Activated CD8-positive, alpha-beta memory T cell treated with anti-CD3 and anti-CD28 coated beads for 48 hours (primary cell): ENCODE data around the gene TSPAN18.

Experiments used
- DNase-seq, 3 experiments: peaks; one replicate each; pipeline ENCODE4 v3.0.0-alpha.2; 2020; ENCODE audit warnings: low read depth in 2 of 3, low spot score in 2 of 3

Gene TSPAN18

GRCh38 chr11:44973632-44974401 is 247.1 kb downstream of the TSPAN18 start:
- no peak for DNase-seq

- no peak for DNase-seq
These were observed 247.7 kb downstream of the TSPAN18 start for GRCh38 chr11:44974402-44975000.

- no peak for DNase-seq
These were observed 249.8 kb downstream of the TSPAN18 start for GRCh38 chr11:44976576-44976975.

- no peak for DNase-seq
These were observed 250.8 kb downstream of the TSPAN18 start for GRCh38 chr11:44977493-44977984.

- no peak for DNase-seq
These were observed 251.7 kb downstream of the TSPAN18 start for GRCh38 chr11:44978274-44978960.

- DNase-seq: no peak
These were observed 252.2 kb downstream of the TSPAN18 start for GRCh38 chr11:44978961-44979331.

- DNase-seq: no peak
These were observed 253.0 kb downstream of the TSPAN18 start for GRCh38 chr11:44979543-44980399.

GRCh38 chr11:44980533-44981427 is 254.0 kb downstream of the TSPAN18 start:
- no peak for DNase-seq
